Left ventricle myocardium inferior (tissue), 1 donor: ENCODE results near the gene WNT4. TPM values are rescaled to one million over a fixed set of nuclear protein-coding genes. Genes with fewer than 3 reads are reported as not detected.

Experiments used
- DNase-seq: peaks from one replicate; pipeline ENCODE4 v3.0.0-alpha.2; 2020
- H3K27ac ChIP-seq: fragments of 200-600 bp; replicated peaks from 2 replicates; pipeline ENCODE4 v1.8.0; 2021
- H3K27me3 ChIP-seq: fragments of 200-600 bp; 2 replicates; pipeline ENCODE4 v1.8.0; 2021; ENCODE audit warnings: low read depth
- H3K36me3 ChIP-seq: fragments of 200-600 bp; 2 replicates; pipeline ENCODE4 v1.8.0; 2021
- H3K4me1 ChIP-seq: fragments of 200-600 bp; 2 replicates; pipeline ENCODE4 v1.8.0; 2021
- H3K4me3 ChIP-seq: fragments of 200-600 bp; 2 replicates; pipeline ENCODE4 v1.8.0; 2021; ENCODE audit warnings: mild to moderate bottlenecking, moderate library complexity
- H3K9me3 ChIP-seq: fragments of 200-600 bp; replicated peaks from 2 replicates; pipeline ENCODE4 v1.8.0; 2021
- intact Hi-C: fragments of 100-400 bp; cut with micrococcal nuclease; formaldehyde crosslinking; loops from one replicate; pipeline ENCODE4 v1.11.0; 2022
- total RNA-seq: library from RNA; stranded (reverse); fragmentation: NEBNext Ultra II Directional; extraction: Animal tissue kit (Norgen Biotek cat#: 25700); gene quantifications from one replicate; pipeline ENCODE4 v1.2.1, GENCODE V29; 2021
- TF ChIP-seq, protein P1 (sequence below): fragments of 200-600 bp; IDR thresholded peaks from 2 replicates; pipeline ENCODE4 v1.8.0; 2021; ENCODE audit warnings: antibody characterized with exemption, mild to moderate bottlenecking, borderline replicate concordance
- donor health status: DM: no; HTN: yes; CAD: no; lungs with severe emphysema.

The WNT4 gene
- total RNA-seq, 1 donor from 2014 or later: not detected

DNA sequence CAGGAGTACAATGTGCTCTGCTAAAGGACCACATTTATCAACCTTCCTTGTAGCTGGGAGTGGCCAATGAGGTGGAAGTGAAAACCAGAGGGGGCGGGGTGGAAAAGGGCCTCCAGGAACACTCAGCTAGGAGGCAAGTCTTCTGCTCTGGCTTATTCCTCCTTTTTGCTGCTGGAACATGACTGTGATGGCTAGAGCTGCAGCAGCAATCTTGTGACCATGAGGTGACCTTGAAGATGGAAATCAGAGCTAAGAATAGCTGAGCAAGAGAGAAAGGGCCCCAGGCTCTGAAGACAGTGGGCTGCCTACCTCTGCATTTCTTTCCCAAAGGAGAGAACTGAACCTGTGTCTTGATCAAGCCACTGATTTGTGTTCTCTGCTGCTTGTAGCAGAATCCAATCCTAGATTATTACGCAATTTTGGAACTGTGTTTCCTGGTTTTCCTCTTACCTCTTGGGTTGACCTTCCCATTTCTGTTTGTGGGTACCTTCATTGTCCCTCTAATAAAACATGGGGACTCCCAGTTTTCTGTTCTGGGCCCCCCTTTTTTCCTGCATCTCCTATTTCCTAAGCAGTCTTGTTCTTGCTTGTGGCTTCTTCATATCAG is 36.4 kb upstream of the WNT4 start:
- H3K4me1 ChIP-seq: no peaks in the 10 kb centered on the region
- H3K27ac ChIP-seq: no peak overlapping the region
- peaks cover 56% of the 10 kb centered on the region for H3K27me3 ChIP-seq
- TF ChIP-seq, protein P1, sequence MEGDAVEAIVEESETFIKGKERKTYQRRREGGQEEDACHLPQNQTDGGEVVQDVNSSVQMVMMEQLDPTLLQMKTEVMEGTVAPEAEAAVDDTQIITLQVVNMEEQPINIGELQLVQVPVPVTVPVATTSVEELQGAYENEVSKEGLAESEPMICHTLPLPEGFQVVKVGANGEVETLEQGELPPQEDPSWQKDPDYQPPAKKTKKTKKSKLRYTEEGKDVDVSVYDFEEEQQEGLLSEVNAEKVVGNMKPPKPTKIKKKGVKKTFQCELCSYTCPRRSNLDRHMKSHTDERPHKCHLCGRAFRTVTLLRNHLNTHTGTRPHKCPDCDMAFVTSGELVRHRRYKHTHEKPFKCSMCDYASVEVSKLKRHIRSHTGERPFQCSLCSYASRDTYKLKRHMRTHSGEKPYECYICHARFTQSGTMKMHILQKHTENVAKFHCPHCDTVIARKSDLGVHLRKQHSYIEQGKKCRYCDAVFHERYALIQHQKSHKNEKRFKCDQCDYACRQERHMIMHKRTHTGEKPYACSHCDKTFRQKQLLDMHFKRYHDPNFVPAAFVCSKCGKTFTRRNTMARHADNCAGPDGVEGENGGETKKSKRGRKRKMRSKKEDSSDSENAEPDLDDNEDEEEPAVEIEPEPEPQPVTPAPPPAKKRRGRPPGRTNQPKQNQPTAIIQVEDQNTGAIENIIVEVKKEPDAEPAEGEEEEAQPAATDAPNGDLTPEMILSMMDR: no peak
- DNase-seq: no peak
- H3K4me3 ChIP-seq: no peak overlapping the region
- H3K36me3 ChIP-seq: no peaks in the 10 kb centered on the region
- no peaks in the 10 kb centered on the region for H3K9me3 ChIP-seq
- intact Hi-C loops: no loop called here

DNA sequence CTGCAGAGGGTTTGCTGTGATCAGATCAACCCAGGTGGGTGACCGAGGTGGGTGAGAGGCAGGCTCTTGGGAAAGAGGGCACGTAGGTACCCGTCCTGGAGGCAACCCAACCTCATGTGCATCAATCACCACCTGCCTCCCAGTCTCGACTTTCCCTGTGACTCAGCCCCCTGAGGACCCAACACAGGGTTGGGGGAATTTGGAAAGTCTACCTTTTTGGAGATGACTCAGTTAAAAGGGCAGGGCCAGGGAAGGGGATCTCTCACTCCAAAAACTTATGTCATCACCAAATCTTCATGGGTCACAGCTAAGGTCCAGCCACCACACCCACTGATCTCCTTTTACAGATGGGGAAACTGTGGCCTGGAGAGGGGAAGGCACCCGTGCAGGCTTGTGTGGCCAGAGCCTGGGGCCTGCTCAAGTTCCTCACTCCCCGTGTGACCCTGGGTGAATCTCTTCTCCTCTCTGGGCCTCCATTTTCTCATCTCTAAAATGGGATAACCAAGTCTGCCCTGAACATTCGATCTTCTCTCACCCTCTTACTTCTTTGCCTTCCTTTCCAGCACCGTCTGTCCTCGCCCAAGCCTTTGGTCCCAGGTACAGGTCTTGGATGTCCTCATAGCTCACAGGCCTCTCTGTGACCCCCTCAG is 34.6 kb upstream of the WNT4 start:
- Histone ChIP-seq H3K27ac (no peak overlapping the region), H3K4me3 (no peak overlapping the region), H3K27me3 (peaks cover 52% of the 10 kb centered on the region), H3K36me3 (no peaks in the 10 kb centered on the region), H3K9me3 (no peaks in the 10 kb centered on the region), H3K4me1 (no peaks in the 10 kb centered on the region)
- TF ChIP-seq, protein P1: no peak
- DNase-seq: no peak
- intact Hi-C loops: no loop called here

DNA sequence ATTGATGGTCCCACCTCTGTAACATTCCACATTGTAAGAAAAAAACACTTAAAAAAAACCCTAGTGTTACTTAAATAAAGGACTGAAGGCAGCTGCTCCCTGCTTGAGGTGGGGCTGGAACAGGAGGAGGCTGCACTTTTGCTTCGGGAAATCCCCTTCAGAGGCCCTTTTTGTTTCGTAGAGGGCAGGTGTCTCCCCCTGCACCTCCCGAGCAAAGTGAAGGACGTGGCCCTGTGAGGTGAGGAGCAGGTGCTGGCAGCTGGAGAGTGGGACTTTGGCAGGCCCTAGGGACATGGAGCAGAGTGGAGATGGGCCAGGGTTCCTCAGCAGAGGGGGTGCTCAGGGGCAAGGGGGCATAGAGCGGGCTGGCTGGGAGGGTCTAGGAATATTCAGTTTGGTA is 33.4 kb upstream of the WNT4 start:
- Histone ChIP-seq H3K27ac (no peak overlapping the region), H3K9me3 (no peaks in the 10 kb centered on the region)

DNA sequence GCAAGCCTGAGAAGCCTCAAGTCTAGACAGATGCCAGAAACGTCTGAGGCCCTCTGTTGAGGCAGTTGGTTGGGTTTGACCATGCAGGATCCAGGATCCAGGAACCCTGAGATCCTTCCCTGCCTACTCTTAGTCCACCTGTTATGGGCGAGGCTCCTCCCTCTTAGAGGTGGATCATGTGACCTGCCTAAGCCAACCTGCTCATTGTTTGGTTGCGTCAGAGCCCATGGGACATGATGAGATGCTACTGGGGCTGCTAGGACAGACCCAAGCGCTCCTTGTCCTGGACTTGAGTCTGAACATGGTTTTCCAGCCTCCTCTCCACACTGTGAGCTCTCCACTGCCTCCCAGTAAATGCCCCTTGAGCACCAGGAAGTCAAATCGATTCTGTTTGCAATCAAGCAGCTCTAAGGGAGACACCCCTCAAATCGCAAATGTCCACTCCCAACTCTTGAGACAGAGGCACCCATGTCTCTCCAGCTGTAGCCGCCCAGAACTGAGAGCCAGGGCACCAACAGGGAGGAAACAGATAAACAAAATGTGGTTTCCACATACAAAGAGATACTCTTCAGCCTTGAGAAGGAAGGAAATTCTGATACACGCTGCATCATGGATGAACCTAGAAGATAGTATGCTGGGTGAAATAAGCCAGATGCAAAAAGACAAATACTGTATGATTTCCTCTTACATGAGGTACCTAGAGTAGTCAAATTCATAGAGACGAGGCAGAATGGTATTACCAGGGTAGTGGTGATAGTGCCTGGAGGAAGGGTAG is 31.7 kb upstream of the WNT4 start:
- Histone ChIP-seq H3K9me3 (no peaks in the 10 kb centered on the region), H3K4me3 (no peak overlapping the region), H3K36me3 (no peaks in the 10 kb centered on the region), H3K27me3 (peaks cover 47% of the 10 kb centered on the region), H3K4me1 (no peaks in the 10 kb centered on the region), H3K27ac (no peak overlapping the region)
- intact Hi-C loops: no loop called here
- no peak for DNase-seq
- TF ChIP-seq, protein P1: no peak

More for the DNA sequence above, 33.4 kb upstream of the WNT4 start:
- H3K36me3 ChIP-seq: no peaks in the 10 kb centered on the region
- intact Hi-C loops: no loop called here
- TF ChIP-seq, protein P1: no peak
- DNase-seq: no peak
- H3K4me3 ChIP-seq: no peak overlapping the region
- H3K4me1 ChIP-seq: no peaks in the 10 kb centered on the region
- H3K27me3 ChIP-seq: peaks cover 49% of the 10 kb centered on the region

DNA sequence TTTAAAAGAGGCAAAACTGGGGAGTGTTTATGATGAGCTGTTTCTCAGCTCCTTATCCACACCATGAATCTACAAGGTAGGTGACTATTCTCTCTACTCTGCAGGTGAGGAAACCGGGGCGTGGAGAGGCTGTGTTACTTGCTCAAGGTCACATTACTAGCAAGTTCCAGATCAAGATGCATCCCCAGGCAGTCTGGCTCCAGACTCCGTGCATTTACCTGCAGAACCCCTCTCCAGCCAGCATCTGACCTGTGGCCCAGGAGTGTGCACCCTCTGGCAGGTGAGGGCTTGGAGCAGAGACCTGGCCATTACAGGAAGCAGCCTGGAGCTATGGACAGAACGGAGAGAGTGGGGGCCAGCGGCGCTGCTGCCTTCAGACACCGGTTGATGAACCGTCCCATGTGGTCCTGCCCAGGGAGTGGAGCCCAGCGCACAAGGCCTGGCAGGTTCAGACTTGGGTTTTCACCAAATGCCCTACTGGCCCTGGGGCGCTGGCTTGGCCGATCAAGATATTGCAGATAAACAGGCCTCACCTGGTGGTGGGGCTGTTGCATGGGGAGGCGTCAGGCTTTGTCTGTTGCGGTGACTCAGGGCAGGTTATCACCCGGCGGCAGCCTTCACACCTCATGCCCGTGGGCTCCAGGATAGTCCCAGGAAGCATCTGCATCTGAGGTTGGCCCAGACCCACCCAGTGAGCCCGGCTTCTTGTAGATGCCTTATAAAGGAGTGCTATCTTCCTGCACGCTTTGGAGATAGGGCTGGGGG is 29.2 kb upstream of the WNT4 start:
- intact Hi-C loops: no loop called here
- H3K36me3 ChIP-seq: no peaks in the 10 kb centered on the region
- no peak overlapping the region for H3K27ac ChIP-seq
- H3K9me3 ChIP-seq: no peaks in the 10 kb centered on the region
- no peaks in the 10 kb centered on the region for H3K4me1 ChIP-seq
- H3K4me3 ChIP-seq: no peak overlapping the region
- no peak for DNase-seq
- peaks cover 37% of the 10 kb centered on the region for H3K27me3 ChIP-seq
- TF ChIP-seq, protein P1: no peak
